Measurements from ENCODE around the gene MPV17. TPM values are rescaled to one million over a fixed set of nuclear protein-coding genes. Genes with fewer than 3 reads are reported as not detected.
"Not testable (repeated sequence)": the region's sequence is repeated elsewhere in the genome, so short reads cannot be mapped to it uniquely, and the experiment has no call there.

MPV17 gene
- total RNA-seq, result 47.2 TPM
- long read RNA-seq, transcript MPV17-201 (7 exons, 998 nt), result minor isoform, 6 of 43 reads
- long read RNA-seq, transcript MPV17-203 (8 exons, 1,005 nt), result major isoform, 25 of 43 reads
- long read RNA-seq, partial matches to known transcripts, result 1 of 43 reads
- long read RNA-seq, other reads (novel, unspliced or antisense), result 9 of 43 reads

DNA sequence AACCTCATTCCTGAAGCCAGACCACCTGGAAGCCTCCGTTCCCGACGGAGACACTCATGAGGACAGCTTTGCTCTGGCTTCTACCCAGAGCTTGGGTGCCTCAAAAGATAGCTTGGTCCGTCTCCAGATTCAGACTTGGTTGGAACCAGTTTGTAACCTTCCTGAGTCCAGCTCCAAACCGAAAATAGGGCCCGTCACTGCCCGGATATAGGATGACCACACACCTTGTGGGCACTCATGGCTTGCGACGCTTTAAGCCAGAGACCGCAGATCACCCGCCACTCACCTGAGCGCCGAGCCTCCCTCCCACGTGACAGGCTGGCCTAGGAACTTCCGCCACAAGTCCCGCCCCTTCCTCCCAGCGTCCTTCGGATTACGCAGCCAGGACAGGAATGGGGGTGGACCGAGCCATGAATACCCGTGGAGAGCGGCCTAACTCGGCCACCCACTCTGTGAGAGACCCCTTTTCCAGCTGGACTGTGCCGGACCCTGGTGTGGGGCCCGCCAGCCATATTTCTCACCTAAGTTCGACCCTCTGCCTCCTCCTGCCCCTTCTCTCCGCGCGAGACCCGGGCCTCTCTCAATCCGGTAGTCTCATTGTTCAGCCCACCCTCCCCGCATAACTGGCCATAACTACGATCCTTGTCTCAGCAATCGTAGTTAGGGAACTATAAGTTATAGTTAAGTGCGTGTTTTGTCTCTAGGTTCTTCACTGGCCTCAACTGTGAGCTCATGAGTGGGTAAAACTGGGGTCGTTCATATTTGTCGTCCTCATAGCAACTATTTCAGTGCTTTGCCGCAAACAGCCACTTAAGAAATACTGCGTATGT, at the start of gene MPV17:
Gene MPV17, minus strand, starts transcription at position 332 of the 830 bp plus-strand sequence. CDS start 580 bp downstream, outside the sequence.
- ATAC-seq (peak; percentile 92), DNase-seq (peak; percentile 93)
- intact Hi-C loops (cut with micrococcal nuclease), result no loop called here

DNA sequence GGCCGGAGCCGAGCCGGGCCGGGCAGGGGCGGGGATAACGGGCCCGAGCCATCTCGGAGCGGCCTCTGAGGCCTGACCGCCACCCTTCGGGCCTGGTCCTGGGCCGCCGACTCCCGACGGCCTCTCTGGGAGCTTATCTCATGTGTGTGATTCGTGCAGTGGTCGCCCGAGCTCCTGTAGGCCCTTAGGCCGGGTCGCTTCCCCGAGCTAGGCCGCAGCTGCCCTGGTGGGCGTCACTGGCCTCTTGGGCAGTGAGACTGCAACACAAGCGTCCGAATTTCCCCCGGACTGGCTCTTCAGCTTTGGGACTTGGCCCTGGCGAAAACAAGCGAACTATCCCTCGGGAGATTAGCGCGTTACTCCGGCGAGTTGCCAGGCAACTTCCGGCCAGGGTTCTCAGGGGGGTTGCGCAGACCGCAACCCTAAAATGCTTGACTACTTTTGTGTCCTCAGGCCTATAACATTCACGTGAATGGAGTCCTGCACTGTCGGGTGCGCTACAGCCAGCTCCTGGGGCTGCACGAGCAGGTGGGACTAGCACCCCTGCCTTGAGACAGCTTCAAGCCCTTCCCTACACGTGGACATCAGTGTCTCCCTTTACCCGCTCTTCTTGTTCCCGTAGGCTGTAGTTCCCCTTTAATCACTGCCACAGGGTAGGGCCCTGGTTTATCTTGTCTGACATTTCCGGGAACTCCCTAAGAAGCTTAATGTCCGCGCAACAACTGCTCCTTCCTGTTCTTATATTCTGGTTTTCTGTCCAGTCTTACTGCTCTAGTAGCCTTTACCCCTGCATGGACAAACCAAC, 48.1 kb upstream of the MPV17 start:
- ATAC-seq, result peak; percentile 47
- intact Hi-C loops (cut with micrococcal nuclease), result no loop called here
- DNase-seq, result peak; percentile 55

- peak; percentile 94 for ATAC-seq
- peak; percentile 99 for DNase-seq
- intact Hi-C loops (cut with micrococcal nuclease), result no loop called here
Measured at GRCh38 chr2:27370026-27370815, 47.3 kb upstream of the MPV17 start, which contains the start of the genes EIF2B4 and SNX17. EIF2B4 (minus strand) TSS chr2:27370338; CDS start chr2:27370314, 24 bp downstream. SNX17 (plus strand) TSS chr2:27370616; CDS start chr2:27370744, 128 bp downstream.

GRCh38 chr2:27369471-27370025, 46.7 kb upstream of the MPV17 start:
- intact Hi-C loops (cut with micrococcal nuclease), result no loop called here
- DNase-seq, result no peak

DNA sequence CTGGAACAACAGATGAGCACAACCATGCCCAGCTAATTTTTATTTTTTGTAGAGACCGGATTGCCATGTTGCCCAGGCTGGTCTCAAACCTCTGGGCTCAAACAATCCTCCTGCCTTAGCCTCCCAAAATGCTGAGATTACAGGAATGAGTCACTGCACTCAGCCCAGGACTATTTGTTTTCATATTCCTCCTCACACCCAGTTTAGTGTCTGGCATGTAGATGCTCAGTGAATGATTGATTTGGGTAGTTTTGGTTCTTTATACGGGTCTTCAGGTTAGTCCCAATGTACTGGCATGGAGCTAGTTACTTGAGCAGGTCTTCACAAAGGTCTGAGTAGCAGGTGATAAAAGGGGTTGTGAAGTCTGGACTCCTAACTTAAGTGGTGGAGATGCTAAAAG, 41.0 kb upstream of the MPV17 start:
- intact Hi-C loops (cut with micrococcal nuclease), result no loop called here
- ATAC-seq (no peak), DNase-seq (no peak)

More at GRCh38 chr2:27369471-27370025, 46.7 kb upstream of the MPV17 start:
- peak; percentile 51 for ATAC-seq

DNA sequence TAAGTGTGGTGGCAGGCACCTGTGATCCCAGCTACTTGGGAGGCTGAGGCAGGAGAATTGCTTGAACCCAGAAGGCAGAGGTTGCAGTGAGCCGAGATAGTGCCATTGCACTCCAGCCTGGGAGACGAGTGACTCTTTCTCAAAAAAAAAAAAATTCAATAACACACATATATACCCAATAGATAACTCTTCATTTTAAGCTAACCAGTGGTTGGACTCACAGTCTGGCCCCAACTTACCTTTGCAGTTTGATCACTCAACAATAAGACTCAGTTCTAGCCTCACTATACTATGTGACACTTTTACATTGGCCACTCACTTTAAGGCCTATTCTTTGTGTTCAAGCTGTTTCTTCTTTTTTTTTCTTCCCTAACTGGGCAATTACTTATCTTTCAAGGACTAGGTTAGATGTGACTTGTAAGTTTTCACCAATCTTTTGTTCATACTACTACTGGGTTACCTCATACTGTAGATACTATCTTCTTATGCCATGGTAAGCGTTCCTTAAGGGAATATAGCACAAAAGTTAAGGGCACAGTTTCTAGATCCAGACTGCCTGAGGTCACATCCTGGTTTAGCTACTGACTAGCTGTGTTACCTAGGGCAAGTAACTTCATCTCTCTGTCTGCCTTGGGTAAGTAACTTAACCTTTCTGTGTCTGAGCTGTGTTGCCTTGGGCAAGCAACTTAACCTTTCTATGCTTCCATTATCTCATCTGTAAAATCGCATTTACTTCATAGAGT, 40.0 kb upstream of the MPV17 start:
- intact Hi-C loops (cut with micrococcal nuclease), result no loop called here
- ATAC-seq, result no peak
- DNase-seq, result no peak

- ATAC-seq (peak; percentile 98), DNase-seq (peak; percentile 96)
- intact Hi-C loops (cut with micrococcal nuclease), result no loop called here
Measured at GRCh38 chr2:27356382-27357181, 33.7 kb upstream of the MPV17 start, which contains the start of gene GTF3C2. GTF3C2 (minus strand) TSS chr2:27356764; CDS start chr2:27343554, 13,210 bp downstream.

DNA sequence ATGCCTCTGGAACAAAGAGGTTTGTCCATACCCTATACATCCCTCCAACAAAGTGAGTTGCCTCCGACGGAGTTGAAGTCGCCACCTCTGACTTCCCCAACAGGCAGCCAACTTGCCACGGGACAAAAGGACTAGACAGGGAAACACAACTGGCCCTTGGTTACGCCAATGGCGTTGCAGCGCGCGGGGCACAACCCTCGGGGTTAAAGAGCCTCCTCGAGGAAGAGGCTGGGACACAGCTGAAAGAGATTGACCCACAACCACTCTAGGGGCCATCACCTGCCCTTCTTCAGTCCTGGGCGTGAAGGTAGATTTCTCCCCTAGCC, 33.1 kb upstream of the MPV17 start:
- ATAC-seq (no peak), DNase-seq (peak; percentile 44)
- intact Hi-C loops (cut with micrococcal nuclease), result no loop called here

- ATAC-seq, result no peak
- intact Hi-C loops (cut with micrococcal nuclease), result no loop called here
- no peak for DNase-seq
Measured at GRCh38 chr2:27354597-27354927, 31.7 kb upstream of the MPV17 start.

DNA sequence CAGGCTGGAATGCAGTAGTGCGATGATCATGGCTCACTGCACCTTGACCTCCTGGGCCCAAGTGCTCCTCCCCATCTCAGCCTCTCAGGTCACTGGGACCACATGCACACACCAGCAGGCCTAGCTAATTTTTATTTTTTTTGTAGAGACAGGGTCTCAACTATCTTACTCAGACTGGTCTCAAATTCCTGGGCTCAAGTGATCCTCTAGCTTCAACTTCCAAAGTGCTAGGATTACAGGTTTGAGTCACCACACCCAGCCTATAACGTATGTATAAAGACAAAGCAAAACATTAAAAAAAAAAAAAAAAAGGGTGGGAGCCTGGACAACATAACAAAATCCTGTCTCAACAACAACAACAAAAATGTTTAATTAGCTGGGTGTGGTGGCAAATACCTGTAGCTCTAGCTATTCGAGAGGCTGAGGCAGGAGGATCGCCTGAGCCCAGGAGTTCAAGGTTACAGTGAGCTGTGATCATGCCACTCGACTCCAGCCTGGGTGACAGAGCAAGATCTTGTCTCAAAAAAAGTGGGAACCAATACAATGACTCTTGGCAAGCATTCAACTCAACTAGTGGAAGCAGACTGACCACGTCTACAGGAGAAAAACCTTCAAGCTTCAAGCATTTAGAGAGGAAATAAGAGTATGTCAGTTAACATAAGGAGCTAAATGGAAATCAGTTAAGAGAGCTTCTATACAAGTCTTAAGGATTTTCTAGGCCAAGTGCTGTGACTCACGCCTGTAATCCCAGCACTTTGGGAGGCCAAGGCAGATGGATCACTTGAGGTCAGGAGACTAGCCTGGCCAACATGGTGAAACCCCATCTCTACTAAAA, 31.1 kb upstream of the MPV17 start:
- DNase-seq (no peak), ATAC-seq (no peak)
- intact Hi-C loops (cut with micrococcal nuclease), result no loop called here

DNA sequence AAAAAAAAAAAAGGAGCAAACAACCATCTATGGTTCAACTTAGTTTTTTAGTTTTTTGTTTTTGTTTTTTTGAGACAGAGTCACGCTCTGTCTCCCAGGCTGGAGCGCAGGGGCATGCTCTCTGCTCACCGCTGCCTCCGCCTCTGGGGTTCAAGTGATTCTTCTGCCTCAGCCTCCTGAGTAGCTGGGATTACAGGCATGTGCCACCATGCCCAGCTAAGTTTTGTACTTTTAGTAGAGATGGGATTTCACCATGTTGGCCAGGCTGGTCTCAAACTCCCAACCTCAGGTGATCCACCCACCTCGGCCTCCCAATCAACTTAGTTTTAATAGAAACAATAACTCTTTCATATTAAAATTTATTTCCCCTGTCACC, 30.5 kb upstream of the MPV17 start:
- intact Hi-C loops (cut with micrococcal nuclease); DNase-seq; ATAC-seq: not testable (repeated sequence)

DNA sequence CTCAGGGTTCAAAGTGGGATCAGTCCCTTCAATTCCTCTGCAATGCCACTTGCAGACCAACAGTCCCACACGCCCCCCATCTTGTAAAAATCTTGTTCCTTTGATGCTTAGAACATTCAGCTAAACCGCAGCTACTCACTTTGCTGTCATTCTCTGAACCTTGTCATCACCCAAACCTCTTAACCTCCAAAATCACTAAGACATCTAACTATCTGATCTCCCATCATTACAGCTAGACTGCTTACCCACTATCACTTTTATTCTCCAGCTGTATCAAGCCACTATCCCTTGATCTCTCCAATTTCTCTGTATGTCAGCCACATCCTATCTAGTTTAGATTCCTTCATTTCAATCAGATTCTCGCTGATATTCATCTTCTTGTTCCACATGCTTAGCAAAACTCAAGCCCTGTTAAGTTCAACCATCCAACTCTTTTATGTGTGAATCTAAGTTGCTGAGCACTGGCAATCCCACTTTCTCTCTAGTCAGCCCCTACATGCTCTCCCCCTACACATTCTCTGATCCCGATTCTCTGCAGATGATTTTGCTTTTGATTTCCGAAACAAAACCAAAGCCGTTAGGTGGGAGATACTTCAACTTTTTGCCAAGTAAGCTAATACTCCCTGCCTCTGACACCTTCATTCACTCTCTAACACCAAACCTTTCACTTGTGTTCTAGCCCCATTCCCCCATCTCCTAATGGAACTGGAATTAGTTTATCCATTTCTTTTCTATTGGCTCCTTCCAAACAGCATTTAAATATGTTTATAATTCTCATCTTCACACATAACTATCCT, 29.1 kb upstream of the MPV17 start:
- DNase-seq, result no peak
- intact Hi-C loops (cut with micrococcal nuclease), result no loop called here
- no peak for ATAC-seq

GRCh38 chr2:27350106-27350693, 27.3 kb upstream of the MPV17 start:
- ATAC-seq, result no peak
- no peak for DNase-seq
- intact Hi-C loops (cut with micrococcal nuclease), result no loop called here

- ATAC-seq (no peak), DNase-seq (no peak)
- intact Hi-C loops (cut with micrococcal nuclease), result no loop called here
Measured at GRCh38 chr2:27347641-27348040, 24.7 kb upstream of the MPV17 start.

DNA sequence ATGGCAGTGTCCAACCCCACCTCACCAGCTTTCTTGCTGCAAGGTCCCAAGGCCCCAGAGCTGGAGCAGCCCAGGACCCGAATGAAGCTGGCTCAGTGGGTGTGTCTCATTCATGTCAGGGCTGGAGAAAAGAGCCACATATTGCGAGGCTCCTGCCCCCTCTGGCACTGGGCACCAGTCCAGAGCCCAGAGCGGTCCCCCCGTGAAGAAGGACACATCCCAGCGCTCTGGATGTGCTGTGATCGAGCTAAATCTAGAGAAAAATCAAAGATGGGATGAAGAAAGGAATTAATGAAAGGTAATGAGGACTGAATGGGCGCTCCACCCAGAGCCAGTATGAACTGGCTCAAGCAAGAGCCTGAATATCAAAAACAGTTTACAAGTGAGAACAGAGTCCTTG, 13.3 kb upstream of the MPV17 start:
- DNase-seq (no peak), ATAC-seq (no peak)
- intact Hi-C loops (cut with micrococcal nuclease), result no loop called here

Data from left ventricle myocardium superior (tissue), 1 donor.